Ammon's horn (tissue), 1 donor: ENCODE results near the gene CRYAB.

Source experiments
- DNase-seq: peaks from one replicate; pipeline ENCODE4 v3.0.0-alpha.2; 2016; ENCODE audit warnings: low spot score

Gene CRYAB

DNA sequence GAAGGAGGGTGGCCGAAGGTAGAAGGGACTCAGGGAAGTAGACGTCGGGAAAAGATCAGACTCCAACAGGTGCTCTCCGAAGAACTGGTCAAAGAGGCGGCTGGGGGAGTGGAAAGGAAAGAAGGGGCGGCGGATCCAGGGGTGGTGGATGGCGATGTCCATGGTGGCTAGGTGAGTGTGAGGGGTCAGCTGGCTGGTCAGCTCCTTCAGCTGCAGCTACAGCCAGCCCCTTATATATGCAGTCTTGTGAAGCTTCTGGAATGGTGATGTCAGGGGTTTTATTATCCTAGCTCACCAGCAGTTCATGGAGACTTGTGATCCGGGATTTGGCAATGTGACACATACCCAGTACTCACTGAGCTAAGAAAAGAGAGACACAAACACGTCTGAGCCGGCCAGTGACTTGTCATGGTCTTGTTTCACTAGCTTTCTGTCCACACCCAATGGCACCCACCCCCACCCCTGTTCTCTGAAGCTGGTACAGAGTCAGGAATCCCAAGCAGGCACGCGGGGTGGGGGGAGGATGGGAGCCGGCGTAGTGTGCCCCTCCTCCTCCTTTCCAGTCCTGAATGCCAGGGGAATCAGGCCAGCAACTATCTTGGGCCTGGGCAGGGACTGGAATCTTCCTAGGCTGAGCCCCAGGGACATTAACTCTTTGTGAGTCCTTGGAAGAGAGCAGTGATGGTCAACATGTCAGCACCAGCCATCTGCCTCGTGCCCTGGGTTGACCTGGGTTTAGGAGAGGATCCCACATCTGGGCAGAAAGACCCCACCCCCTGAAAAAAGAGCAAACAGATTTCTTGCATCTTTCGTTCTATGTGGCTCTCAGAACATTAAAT is at the start of gene CRYAB:
CRYAB (minus strand) TSS at position 208 of the 839 bp plus-strand sequence; CDS start at position 162, 46 bp downstream.
- peak; percentile 96 for DNase-seq

DNA sequence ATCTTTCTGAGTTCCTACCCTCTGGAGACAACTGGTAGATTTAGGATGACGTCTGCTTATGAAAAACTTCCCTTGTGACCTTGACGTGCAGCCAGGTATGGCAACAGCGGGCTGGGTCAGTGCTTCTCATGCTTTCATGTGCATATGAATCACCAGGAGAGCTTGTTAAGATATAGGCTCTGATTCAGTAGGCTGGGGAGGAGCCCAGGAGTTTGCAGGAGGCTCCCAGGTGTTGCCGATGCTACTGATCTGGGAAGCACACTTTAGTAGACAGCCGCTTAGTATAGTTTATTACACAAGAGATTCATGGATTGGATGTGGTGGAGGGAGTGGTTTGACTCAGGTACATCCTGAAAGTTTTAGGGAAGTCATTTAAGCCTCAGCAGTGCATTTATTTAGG is 49.3 kb upstream of the CRYAB start:
- DNase-seq: no peak

- no peak for DNase-seq
Observed at GRCh38 chr11:111957663-111958444, 46.3 kb upstream of the CRYAB start.

- no peak for DNase-seq
Observed at GRCh38 chr11:111954154-111954553, 42.6 kb upstream of the CRYAB start.

DNA sequence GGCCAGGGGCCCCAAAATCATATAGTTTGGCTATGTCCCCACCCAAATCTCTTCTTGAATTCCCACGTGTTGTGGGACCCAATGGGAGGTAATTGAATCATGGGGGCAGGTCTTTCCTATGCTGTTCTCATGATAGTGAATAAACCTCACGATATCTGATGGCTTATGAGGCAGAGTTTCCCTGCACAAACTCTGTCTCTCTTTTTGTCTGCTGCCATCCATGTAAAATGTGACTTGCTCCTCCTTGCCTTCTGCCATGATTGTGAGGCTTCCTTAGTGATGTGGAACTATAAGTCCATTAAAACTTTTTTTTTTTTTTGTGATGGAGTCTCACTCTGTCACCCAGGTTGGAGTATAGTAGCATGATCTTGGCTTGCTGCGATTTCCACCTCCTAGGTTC is 40.0 kb upstream of the CRYAB start:
- no peak for DNase-seq

GRCh38 chr11:111949519-111950426 is 38.2 kb upstream of the CRYAB start:
- no peak for DNase-seq

DNA sequence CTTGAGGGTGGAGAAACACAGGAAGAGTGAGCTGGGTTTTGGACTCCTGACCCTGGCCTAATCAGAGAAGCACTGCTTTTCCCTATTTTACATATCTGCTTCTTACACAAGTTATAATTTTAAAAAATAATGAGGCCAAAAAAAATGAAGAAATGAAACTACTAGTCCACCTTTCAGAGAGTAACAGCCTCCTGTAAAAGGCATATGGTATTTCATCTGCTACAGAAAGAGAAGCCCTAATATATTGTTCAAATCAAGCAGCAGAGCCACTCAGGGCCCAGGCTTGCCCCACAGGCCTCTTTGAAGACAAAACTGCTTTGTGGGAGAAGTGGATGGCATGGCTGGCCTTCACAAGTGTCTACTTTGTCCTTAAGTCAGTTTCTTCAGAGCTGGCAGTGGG is 35.6 kb upstream of the CRYAB start:
- no peak for DNase-seq

DNA sequence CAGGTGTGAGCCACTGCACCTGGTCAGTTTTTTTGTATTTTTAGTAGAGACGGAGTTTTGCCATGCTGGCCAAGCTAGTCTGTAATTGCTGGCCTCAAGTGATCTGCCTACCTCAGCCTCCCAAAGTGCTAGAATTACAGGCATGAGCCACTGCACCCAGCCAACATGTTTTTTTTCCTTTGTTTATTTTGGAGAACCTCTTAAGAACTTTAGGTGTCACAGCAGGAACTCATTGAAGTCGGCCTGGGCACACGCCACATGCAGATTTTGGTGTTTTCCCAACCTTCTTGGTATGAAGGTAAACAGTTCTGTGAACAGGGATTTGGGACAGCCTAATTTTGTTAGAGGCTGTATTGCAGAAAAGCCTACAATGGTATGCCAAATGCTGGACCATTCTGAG is 34.9 kb upstream of the CRYAB start:
- no peak for DNase-seq

- no peak for DNase-seq
Observed at GRCh38 chr11:111945198-111945597, 33.6 kb upstream of the CRYAB start.

- no peak for DNase-seq
Observed at GRCh38 chr11:111944651-111945051, 33.1 kb upstream of the CRYAB start.

GRCh38 chr11:111944139-111944538 is 32.6 kb upstream of the CRYAB start:
- no peak for DNase-seq

DNA sequence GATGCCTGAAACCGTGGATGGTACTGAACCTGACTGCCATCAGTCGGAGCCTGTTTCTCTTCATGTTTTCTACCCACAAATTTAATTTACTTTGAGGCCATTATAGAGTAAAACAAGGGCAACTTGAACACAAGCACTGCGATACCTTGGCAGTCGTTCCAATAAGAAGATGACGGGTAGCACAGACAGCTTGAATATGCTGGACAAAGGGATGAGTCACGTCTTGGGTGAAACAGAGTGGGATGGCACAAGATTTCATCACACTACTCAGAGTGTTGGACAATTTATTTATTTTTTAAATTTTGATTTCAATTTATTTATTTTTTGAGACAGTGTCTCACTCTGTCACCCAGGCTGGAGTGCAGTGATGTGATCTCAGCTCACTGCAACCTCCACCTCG is 31.3 kb upstream of the CRYAB start:
- no peak for DNase-seq

DNA sequence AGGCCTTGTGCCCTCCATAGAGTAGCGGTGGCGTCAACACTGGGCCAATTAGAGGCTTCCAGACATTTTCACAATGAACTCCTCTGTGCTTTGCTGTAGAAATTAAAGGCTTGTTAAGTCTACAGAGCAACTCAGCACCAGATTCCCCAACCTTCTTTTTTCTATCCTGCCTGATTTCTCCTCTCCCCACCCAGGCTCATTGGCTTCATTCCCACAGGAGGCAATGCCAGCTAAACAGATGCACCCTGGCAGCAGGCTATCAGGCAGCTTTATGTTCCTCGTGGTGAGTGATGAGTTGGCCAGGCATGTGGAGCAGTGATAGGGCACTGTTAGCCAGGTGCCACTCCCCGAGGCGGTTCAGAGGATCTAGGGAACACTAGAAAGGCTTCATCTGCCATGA is 30.4 kb upstream of the CRYAB start:
- DNase-seq: peak; percentile 72

GRCh38 chr11:111939836-111940604 is 28.4 kb upstream of the CRYAB start:
- no peak for DNase-seq

DNA sequence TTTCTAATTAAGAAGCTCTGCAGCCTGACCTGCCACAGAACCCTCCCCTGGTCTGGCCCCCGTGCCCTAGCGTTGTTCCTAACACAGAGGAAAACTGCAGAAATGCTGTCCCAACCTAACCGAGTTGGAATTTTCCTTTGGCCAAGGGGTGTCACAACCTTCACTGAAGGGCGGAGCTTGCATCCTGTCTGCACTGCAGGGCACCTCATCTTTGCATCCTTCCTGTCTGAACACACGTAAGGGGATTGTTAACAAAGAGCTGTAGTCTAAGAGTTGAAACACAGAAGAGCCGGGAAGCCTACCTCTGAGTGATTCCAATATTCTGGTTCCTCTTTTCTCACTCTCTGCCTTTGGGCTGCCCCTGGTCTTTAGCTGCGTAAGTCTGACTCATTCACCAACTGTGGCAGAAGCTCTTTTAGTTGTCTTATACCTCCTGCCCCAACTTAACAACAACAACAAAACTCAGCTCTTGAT is 27.2 kb upstream of the CRYAB start:
- DNase-seq: no peak

DNA sequence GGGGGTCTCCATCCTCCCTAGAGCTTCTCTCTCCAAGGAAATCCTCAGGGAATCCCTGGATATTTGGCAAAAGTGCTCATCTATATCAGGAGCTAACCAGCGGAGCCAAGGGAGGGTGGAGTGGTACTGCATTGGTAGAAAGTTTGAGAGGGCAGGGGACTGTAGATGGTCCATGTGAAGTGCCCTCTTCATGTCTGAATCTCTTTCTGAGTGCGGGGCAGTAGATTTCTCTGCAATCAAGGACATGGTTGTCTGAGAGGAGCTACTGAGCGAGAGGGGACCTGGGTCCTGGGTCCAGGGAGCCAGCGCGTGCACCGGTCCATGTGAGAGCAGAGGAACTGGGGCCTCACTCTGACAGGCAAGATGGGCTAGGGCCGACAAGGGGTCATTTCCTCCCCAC is 26.3 kb upstream of the CRYAB start:
- DNase-seq: no peak

DNA sequence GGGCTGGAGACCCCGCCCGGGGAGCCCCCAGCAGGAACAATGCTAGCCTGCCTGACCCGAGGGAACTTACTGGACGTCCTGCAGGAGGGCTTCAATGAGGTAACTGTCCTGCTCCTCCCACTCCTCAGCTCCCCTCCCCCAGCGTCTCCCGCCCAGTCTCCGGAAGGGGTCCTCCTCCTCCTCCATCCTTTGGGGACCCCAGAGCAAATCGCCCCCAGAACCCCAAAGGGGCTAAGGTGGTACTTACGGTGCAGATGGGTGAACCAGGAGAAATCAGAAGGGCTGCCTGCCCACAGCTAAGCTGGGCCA is 25.8 kb upstream of the CRYAB start:
- no peak for DNase-seq

DNA sequence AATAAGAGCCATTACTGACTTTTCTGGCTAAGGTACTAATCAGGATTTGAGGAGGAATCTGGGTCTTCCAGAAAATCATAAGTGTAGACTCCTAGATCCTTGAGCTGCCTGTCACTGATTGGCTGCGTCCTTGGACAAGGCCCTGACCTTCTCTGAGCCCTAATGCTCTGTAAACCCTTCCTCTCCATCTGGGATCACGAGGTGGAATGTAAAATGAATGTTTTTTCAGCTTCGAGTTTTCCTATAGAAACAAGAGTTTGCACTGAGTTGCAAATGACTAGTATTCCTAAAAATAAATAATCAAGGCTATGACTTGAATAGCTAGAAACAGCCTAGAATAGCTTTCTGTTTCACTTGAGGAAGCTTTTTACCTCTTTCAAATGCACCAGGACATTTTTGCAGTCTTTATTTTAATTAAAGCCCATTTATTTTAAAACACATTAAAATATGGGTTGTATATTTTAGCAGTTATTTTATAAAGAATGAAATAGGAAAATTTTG is 24.5 kb upstream of the CRYAB start:
- DNase-seq: no peak

- no peak for DNase-seq
Observed at GRCh38 chr11:111935317-111936039, 23.9 kb upstream of the CRYAB start.

DNA sequence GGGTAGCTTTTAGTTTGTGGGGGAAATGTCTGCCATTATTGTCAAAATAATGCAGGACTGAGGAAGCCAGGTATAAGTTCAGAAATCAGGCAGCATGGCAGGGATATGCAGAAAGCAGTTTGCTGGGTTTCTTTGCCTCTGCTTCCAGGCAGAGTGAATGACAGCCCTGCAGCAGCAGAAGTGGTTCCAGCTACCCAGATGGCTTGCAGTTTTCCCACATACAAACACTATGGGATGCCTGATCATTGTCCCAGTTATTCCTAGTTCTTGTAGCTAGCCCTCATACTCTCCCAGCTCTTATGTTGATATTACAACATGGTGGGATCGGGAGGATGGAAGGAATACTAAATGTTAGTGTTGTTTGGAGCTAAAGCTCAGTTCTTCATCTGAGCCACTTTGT is 22.7 kb upstream of the CRYAB start:
- peak; percentile 44 for DNase-seq

DNA sequence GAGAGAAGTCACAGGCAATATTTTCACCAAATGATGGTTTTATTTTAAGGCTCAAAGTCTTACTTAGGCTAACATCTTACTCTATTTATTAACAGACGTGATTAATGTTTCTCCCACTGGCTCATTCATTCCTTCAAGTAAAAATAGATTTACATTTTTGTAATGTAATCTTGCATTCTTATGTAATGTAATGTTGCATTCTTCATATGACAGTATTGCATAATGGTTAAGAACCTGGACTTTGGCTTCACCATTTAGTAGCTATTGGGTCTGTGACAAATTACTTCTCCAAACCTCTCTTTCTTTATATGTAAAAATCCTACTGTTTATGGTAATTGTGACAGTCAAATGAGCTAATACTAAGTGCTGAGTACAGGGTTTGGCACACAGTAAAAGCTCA is 22.3 kb upstream of the CRYAB start:
- DNase-seq: no peak
